GM21576 (cell line): ENCODE data around the gene MCF2L2.
"Not testable (repeated sequence)": the region's sequence is repeated elsewhere in the genome, so short reads cannot be mapped to it uniquely, and the experiment has no call there.

Experiments
- ATAC-seq: cut with Tn5 transposase; IDR thresholded peaks from one replicate; pipeline ENCODE4 v1.9.1; 2021; ENCODE audit warnings: mild to moderate bottlenecking, moderate library complexity; ENCODE audit not compliant: unreplicated experiment

MCF2L2 gene

DNA sequence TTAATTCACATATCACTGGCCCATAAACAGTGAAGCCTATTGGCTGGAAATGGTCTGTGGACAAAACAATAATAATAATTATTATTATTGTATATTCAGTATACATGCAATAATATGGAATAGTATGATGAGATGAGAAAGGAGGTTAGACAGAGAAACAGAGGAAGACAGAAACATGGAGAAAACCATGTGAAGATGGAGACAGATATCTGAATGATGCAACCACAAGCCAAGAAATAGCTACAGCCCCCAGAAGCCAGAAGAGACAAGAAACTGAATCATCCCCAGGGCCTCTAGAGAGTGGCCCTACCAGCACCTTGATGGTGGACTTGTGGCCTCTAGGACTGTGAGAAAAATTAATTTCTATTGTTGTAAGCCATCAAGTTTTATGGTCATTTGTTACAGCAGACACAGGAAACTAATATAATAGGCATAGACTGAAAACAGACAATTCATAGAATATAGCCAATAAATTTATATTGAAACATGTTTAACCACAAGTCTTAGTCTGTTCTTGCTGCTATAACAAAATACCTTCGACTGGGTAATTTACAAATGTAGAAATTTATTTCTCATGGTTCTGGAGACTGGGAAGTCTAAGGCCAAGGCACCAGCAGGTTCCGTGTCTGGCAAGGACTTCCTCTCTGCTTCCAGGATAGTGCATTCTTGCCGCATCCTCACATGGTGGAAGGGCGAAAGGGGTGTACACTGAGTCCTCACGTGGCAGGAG, 31.6 kb downstream of the MCF2L2 start:
- no peak for ATAC-seq

DNA sequence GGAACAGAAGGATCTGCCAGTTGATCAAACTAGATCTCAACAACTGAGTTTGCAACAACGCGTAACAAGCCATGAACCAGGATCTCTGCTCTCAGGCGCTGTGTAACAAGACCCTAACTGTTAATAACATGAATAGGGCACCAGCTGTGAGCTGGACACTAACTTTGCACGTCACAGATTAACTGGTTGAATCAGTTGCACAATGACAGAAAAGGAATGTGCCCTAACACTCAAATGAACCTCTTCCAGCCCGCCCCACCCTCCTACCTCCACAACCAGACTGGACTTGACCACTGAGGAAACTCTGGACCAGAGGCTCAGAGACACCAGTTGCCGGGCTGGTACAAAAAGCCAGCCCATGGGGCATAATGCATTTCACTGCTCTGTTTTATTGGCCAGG, 34.3 kb downstream of the MCF2L2 start:
- ATAC-seq, result no peak

DNA sequence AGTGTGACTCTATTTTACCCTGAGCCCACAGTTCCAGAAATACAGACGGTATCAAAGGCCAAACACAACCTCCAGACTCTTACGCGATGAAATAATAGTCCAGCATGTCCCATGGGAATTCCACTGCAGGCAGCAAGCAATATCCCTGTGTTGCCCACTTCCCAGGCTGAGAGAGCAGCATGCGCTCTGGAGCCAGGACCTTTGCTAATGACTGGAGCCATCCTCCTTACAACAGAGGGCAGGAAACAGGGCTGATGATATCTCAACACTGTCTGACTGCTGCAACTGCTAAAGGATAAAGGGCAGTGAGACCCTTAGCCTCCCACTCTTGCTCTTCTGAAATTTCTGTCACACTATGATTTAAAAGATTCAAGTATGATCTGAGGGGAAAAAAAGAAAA, 34.8 kb downstream of the MCF2L2 start:
- ATAC-seq, result no peak

DNA sequence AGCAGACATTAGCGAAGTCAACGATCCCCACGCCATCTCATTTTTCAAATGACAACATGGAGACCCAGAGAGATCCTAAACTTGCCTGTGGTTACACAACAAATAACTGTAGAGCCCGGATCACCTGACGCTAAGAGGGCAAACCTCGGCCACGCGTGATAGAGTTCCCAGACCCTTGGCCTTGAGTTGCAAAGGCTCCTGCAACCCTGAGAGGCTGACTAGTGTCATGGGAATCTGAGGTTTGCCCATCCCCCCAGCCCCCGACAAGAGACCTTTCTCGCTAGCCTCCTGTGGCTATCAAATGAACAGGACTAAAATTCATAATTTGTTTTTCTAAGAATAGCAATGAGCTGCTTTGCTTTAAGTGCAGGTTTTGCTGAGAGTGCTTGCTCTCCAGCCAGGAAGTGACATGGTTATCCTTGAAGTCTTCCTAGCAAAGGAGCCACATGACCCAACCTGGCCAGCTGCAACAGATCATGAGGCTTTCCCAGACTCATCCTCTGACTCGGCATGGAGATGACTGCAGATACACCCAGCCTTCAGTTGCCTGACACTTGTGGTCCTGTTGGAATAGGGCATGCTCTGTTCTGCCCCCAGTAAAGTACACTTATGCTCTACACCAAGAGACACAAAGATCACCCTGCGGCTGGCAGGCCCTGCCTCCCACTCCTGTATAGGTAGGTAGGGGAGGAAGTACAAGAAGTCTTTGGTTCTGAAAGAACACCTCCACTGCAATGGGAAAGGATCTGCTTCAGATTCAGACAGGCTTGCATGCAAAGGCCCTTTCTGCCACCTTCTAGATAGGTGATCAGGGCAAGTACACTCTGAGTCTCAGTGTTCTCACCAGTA, 36.0 kb downstream of the MCF2L2 start:
- no peak for ATAC-seq

DNA sequence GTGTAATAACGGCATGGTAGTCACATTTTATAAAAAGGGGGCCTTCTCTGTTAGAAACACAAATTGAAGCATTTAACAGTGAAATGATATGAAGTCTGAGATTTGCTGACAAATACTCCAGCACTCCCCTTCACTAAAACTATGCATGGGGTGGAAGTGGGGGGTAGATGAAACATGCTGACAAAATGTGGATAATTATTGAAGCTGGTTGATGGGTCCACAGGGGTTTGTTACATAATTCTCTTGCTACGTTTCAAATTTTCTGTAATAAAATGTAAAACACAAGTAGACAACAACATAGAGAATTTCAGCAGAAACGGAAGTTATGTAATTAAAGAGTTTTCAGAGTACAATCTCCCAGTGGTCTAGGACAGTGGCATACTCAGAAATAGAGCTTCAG, 37.0 kb downstream of the MCF2L2 start:
- no peak for ATAC-seq

DNA sequence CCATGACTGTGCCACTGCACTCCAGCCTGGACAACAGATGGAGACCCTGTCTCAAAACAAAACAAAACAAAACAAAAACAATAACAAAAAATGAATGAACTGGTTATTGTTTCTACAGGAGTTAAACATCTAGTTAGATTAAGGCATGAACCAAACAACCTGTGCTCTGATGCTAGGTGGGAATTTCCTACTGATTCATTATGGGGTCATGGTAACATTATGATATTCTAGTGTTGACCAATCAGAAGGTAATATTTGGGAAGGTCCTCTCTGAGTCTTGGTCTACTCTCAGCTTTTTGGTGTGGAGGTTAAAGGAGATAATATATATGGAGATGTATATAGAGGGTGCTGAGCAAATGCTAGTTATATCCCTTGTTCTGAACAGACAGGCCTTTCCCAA, 37.6 kb downstream of the MCF2L2 start:
- ATAC-seq, result no peak

DNA sequence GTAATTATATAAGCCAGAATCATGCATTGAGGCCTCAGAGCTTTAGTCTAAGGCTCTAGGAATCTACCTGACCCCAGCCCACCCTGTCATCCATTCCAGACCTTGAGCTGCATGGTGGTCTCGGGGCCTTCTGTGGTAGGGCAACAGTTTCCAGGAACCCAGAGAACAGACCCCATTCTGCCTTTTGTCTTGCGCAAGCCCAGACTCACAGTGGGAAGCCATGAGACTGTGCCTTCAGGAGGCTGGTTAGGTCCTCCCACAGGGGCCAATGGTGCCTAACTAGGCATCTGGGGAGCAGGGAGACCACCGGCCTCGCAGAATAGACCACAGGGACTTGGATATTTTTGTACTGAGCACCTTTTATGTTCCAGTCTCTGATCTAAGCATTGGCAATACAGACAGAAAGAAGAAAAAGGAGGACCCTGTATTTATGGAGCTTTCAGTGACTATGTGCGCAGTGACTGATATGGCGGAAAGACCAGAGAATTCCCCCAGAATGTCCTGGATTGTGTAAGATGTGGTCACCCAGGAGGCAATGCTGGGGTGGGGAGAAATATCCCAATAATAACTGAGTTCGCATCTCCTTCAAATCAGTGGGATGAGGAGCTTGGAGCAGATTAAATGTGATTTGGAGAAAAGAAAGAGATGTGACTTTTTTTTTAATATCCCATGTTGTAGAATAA, 40.1 kb downstream of the MCF2L2 start:
- ATAC-seq, result no peak

DNA sequence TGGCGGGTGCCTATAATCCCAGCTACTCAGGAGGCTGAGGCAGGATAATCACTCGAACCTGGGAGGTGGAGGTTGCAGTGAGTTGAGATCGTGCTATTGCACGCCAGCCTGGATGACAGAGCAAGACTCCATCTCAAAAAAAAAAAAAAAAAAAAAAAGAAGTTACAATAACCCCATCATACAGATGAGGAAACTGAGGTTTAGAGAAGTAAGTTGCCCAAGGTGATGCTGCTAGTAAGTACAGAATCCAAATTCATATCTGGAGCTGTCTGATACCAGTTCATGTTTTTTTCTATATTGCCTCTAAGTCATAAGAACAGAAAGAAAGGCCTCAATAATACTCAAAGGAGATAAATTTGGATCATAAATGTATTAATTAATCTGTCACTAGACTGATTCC, 40.6 kb downstream of the MCF2L2 start:
- ATAC-seq, result no peak

DNA sequence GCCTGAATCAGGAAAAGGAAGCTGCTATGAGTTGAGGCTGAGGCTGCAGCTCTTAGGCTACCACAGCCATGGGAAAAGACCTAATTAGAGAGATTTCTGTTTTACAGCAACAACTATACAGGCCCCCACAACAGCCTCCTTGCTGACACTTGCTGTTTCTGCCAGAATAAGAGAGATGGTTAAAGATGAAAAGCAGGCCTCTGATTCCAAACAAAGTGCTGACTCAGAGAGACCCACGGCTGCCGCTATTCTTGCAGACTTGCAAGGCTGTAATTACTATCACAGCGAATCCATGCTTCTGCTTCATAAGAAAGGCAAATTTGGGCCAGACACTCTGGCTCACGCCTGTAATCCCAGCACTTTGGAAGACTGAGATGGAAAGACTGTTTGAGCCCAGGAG, 41.8 kb downstream of the MCF2L2 start:
- ATAC-seq, result no peak

DNA sequence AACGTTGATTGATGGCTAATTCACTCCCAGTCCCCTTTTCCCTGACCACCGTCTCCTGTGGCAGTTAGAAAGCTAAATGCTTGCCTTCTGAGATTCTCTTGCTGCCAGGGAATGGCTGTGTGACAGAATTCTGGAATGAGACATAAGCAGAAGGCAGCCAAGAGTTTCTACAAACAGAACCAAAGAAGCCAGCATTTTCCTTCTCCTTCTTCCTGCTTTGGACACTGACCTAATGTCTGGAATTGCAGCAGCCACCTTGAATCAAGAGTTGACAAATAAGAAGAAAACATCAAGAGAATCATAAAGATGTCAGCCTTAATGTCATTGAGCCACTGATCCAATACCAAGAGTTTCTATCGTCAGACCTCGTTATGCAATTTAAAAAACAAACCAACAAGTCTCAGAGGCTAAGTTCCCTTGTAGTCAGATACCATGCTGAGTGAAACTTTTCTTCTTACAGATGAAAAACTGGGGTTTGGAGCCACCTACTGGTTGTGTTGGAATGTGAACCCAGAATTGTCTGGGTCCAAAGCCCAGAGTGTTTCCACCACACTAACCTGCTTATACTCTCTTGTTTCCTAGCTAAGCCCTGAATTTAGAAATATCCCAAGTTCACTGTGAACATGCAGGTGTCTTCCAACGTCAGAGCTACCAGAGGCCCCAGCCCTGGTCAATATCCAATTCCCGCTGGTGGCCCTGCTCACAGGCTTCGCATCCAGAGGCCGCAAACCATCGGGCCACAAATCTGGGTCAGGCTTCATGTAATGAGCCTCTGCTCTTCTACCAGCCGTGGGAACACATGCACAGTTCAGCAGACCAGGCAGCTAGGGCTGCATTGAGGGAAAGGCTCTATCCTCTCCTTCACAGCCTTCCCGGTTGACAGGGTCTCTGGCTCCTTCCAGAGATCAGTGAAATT, 42.5 kb downstream of the MCF2L2 start:
- ATAC-seq, result peak; percentile 59

DNA sequence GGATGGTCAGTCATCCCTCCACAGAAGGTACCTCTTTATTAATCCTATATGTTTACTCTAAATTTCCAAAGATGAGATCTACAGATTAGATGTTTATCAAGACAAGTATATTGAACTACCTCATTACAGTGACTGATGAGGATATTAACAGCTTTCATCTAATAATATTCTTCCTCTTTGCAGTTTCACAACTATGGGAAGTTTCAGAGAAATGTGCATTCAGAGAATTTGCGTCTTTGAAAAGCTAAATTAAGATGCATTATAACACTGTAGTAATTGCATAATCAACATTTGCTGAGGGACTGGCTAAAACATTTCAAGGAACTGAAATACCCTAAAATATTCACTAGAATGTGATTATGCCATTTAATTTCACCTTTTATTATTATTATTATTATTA, 46.7 kb downstream of the MCF2L2 start:
- no peak for ATAC-seq

DNA sequence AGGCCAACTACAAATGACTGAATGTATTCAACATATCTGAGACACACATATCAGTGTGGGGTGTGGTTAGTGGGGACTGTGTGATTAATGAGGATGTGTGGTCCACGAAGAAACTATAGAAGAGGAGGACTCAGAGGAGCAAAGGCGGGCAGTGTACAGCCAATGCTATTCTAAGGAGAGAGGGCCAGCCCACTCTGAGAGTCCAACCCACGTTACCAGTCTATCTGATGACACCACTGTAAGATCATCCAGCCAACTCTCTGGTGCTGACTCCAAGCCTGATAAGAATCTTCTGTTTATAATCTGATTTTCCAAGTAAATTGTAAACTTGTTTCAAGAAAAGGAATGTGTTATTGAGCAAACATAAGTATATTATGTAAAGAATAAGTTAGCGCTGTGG, 47.2 kb downstream of the MCF2L2 start:
- ATAC-seq, result no peak

DNA sequence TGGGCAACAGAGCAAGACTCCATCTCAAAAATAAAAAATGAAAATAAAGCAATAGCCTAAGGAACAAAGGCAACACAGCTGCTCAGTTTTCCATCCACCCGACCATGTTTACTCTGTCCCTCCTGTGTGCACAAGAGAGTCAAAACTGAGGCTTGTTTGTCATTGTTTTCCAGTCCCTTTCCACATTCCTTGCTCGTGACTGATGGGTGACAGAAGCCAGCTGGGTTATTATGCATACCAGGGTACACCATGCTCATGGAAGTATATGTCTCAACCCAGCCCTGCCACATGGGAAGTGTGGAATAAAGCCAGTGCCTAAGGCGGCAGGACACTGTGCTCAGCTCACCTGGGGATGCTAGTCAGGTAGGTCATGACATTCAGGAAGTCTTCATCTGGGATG, 49.5 kb downstream of the MCF2L2 start:
- no peak for ATAC-seq

DNA sequence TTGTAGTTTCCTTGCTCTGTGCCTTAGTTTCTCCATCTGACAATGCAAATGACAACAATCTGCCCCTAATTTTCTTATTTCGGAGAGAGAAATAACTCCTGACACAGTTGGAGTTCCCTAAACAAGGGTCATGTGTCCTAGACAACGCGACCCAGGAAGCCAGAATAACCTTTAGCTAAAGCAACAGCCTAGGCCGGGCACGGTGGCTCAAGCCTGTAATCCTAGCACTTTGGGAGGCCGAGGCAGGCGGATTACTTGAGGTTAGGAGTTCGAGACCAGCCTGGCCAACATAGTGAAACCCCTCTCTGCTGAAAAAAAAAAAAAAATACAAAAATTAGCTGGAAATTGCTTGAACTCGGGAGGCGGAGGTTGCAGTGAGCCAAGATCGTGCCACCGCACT, 49.9 kb downstream of the MCF2L2 start:
- ATAC-seq, result no peak

DNA sequence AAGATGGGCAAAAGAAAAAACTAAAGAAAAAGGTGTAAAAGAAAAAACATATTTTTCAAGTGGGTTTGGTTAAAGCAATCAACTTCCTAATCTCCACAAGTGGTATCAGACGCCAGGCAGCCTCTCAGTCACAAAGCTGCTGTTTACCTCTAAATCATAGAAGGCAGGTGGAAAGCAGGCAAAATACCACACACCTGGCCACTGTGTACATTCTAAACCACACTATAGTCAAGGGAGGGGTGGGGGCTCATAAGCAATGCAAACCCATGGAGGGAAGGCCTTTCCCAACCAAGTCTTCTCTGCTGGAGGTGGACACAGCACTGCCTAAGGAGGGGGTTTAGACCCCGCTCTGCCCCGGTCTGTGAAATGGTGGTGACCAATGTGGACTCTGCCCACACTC, 50.4 kb downstream of the MCF2L2 start:
- no peak for ATAC-seq

DNA sequence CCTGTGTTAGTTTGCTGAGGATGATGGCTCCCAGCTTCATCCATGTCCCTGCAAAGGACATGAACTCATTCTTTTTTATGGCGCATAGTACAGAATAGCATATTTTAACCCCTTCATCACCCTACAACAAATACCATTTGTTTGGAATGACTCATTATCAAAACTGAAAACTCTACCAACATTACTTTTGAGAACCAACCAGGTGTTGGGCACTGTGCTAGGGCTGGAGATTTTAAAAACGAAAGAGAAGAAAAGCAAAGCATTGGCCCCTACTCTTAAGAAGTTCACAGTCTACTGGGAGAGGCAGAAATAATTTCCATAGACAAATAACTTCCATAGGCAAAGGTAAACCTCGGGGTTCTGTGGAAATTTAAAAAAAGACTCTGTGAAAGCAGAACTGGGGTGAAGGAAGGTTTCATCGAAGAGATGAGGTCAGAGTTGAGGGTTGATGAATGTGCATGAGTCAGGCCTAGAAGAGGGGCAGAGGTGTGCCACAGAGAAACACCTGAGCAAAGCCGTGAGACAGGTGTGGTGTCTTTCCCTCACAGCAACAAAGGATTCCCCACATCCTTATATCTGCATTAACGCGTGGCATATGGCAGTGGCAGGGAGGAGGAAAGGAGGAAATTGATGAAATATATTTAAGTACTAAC, 51.0 kb downstream of the MCF2L2 start:
- no peak for ATAC-seq

DNA sequence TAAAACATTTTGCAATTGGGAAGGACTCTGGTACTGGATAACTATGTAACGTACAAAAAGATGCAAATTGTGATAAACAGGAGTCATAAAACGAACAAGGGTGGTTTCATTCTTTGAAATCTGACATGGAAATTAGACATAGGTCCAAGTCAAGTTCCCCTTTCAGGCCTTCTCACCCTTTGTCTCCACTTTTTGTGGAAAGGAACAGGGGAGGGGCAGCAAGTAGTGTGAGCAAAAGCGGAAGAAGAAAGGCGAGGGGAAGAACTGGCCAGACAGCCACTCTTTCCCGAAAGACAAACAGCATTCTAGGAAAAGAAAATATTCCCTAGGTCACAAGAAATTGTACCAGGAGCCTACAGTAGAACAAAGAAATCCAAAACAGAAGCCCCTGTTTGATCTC, 52.6 kb downstream of the MCF2L2 start:
- no peak for ATAC-seq

DNA sequence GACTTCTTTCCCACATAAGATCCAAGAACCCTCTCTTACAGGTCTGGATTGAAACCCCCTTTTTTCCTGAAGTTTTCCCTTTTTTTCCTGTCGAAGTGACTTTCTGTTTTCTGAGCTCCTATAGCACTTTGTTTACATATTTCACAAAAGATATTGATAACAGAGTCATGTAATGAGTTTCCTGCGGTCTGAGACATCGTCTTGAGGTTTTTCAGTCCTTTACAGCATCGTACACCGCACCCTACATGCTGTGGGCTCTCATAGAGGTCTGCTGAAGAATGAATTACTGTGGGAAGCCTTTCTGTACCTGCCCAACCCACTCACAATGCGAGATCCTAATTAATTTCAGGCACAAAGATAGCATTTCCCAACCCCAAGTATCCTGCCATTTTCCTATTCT, 53.1 kb downstream of the MCF2L2 start:
- no peak for ATAC-seq

DNA sequence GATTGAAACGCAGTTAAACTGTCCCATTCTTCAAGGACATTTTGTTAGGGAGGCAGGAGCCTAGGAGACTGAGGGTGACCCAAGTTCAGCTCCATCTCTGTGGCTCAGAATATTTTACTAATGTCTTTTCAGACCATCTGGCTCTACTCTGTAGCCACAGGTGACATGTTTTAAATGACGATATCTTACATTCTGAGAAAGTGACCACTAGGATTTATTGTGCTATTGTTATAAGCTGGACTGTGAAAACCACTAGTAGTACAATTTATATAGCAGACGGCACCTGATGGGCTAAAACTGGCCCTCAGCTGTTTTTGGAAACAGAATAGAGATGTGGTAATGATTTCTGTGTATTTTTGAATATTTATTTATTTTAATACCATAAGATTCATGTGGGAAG, 55.5 kb downstream of the MCF2L2 start:
- ATAC-seq, result no peak

DNA sequence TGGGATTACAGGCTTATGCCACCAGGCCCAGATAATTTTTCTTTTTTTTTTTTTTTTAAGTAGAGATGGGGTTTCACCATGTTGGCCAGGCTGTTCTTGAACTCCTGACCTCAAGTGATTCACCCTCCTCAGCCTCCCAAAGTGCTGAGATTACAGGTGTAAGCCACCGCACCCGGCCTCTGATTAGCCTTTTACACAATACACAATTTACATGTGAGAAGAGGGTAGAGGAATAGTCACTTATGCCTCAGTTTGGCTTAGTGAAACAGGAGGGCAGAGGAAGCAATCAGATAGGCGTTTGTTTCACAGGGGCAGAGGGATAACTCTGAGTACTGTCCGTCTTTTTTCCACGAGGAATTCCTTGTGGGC, 56.8 kb downstream of the MCF2L2 start:
- not testable (repeated sequence) for ATAC-seq
